ENCODE results near the gene MARCHF4. TPM values are rescaled to one million over a fixed set of nuclear protein-coding genes. Genes with fewer than 3 reads are reported as not detected.
"Not testable (repeated sequence)": the region's sequence is repeated elsewhere in the genome, so short reads cannot be mapped to it uniquely, and the experiment has no call there.

MARCHF4 gene
- total and polyA plus RNA-seq, 2 of the 4 experiments (the other 2 are of a cell fraction), result 2.3 to 12.0 TPM

GRCh38 chr2:216385478-216385877, 13.2 kb upstream of the MARCHF4 start:
- Histone ChIP-seq H4K20me1 (ENCODE audit: insufficient read depth, low read length) (no peaks in the 10 kb centered on the region), H3K9me3 (ENCODE audit: control insufficient read depth, insufficient read depth, low read length) (no peaks in the 10 kb centered on the region; the same call in 1 of the 2 replicates), H3K23ac (ENCODE audit: low read depth, low read length) (no peak overlapping the region), H2BK5ac (ENCODE audit: low read depth, low read length, poor library complexity, severe bottlenecking) (no peak overlapping the region), H2BK20ac (ENCODE audit: low read depth, low read length) (no peak overlapping the region), H2AFZ (replicated peaks; ENCODE audit: low read length, poor library complexity) (no peak overlapping the region), H3K14ac (replicated peaks; ENCODE audit: low read depth, low read length) (no peak overlapping the region), H4K5ac (ENCODE audit: low read depth, low read length) (no peak overlapping the region), H2BK120ac (ENCODE audit: low read depth, low read length) (no peak overlapping the region), H4K91ac (ENCODE audit: insufficient read depth, low read depth, low read length) (no peak overlapping the region), H3K4me2 (ENCODE audit: low read depth, low read length) (no peak overlapping the region), H2BK15ac (ENCODE audit: low read depth, low read length) (no peak overlapping the region), H2AK9ac (replicated peaks; ENCODE audit: low read depth, low read length, poor library complexity) (no peak overlapping the region), H3K36me3 (ENCODE audit: control insufficient read depth, insufficient read depth, low read length) (no peaks in the 10 kb centered on the region), H3K27me3 (ENCODE audit: control insufficient read depth, insufficient read depth, low read length) (no peaks in the 10 kb centered on the region), H3K4me3 (ENCODE audit: insufficient read depth, low read depth, low read length) (no peak overlapping the region), H4K8ac (ENCODE audit: low read depth in 2 of 2, low read length in 2 of 2) (no peak overlapping the region), H3K9ac (ENCODE audit: low read depth, low read length) (no peak overlapping the region), H3K79me1 (ENCODE audit: low read depth in 1 of 2, low read length in 2 of 2) (no peaks in the 10 kb centered on the region), H3K27ac (ENCODE audit: insufficient read depth, low read length) (no peak overlapping the region), H3K4ac (ENCODE audit: low read depth, low read length) (no peak overlapping the region), H3K18ac (ENCODE audit: low read depth, low read length) (no peak overlapping the region), H3K4me1 (ENCODE audit: control insufficient read depth, insufficient read depth, low read length) (no peaks in the 10 kb centered on the region), H2AK5ac (ENCODE audit: low read depth, low read length) (no peak overlapping the region), H3K9me1 (ENCODE audit: insufficient read depth, low read length) (no peaks in the 10 kb centered on the region; the same call in 1 of the 2 replicates), H3K56ac (ENCODE audit: extremely low read depth, insufficient read depth, low read length) (no peak overlapping the region)
- WGBS, 2 experiments (ENCODE audit: extremely low coverage in 2 of 2, insufficient read length in 1 of 2), result 67% methylated on average over 1 of the region's 2 CpGs; no CpG with 5 or more reads in 1 of the 2 experiments
- TF ChIP-seq CHD1 (IDR thresholded peaks at IDR 0.05; ENCODE audit: low read depth, low read length) (no peak), MAFK (IDR thresholded peaks at IDR 0.05; ENCODE audit: low read depth, low read length) (peak; percentile 43; the same call in 1 of the 2 replicates), FOS (IDR thresholded peaks at IDR 0.05; ENCODE audit: low read depth, low read length) (peak; percentile 60)
- in situ Hi-C loops (cut with MboI; ENCODE audit: low sequenced_read_pairs) (no loop called here), dilution Hi-C loops (cut with HindIII; ENCODE audit: low sequenced_read_pairs, unreplicated experiment) (no loop called here), intact Hi-C loops (cut with micrococcal nuclease) (no loop called here)
- BruUV-seq (replicated peaks), result no TSS peak
- ChIA-PET POLR2A (ENCODE audit: unreplicated experiment) (no interaction called here), CTCF (no interaction called here)
- ATAC-seq (ENCODE audit: low read depth) (no peak), DNase-seq (no peak)

- H3K4me1 ChIP-seq (ENCODE audit: control insufficient read depth, insufficient read depth, low read length); H2BK5ac ChIP-seq (ENCODE audit: low read depth, low read length, poor library complexity, severe bottlenecking); DNase-seq; H2AK5ac ChIP-seq (ENCODE audit: low read depth, low read length); H4K20me1 ChIP-seq (ENCODE audit: insufficient read depth, low read length); H4K8ac ChIP-seq (ENCODE audit: low read depth in 2 of 2, low read length in 2 of 2); H4K91ac ChIP-seq (ENCODE audit: insufficient read depth, low read depth, low read length); POLR2A ChIA-PET (ENCODE audit: unreplicated experiment); intact Hi-C loops (cut with micrococcal nuclease); H2BK20ac ChIP-seq (ENCODE audit: low read depth, low read length); H3K4me2 ChIP-seq (ENCODE audit: low read depth, low read length); H3K56ac ChIP-seq (ENCODE audit: extremely low read depth, insufficient read depth, low read length); H3K4ac ChIP-seq (ENCODE audit: low read depth, low read length); H3K9me1 ChIP-seq (ENCODE audit: insufficient read depth, low read length); H3K79me1 ChIP-seq (ENCODE audit: low read depth in 1 of 2, low read length in 2 of 2); BruUV-seq (replicated peaks); H2AK9ac ChIP-seq (replicated peaks; ENCODE audit: low read depth, low read length, poor library complexity); H3K23ac ChIP-seq (ENCODE audit: low read depth, low read length); H3K9ac ChIP-seq (ENCODE audit: low read depth, low read length); dilution Hi-C loops (cut with HindIII; ENCODE audit: low sequenced_read_pairs, unreplicated experiment); in situ Hi-C loops (cut with MboI; ENCODE audit: low sequenced_read_pairs); H3K9me3 ChIP-seq (ENCODE audit: control insufficient read depth, insufficient read depth, low read length); H3K27me3 ChIP-seq (ENCODE audit: control insufficient read depth, insufficient read depth, low read length); H3K36me3 ChIP-seq (ENCODE audit: control insufficient read depth, insufficient read depth, low read length); H2BK15ac ChIP-seq (ENCODE audit: low read depth, low read length); H3K18ac ChIP-seq (ENCODE audit: low read depth, low read length); H3K14ac ChIP-seq (replicated peaks; ENCODE audit: low read depth, low read length); ATAC-seq (ENCODE audit: low read depth); H2BK120ac ChIP-seq (ENCODE audit: low read depth, low read length); H3K4me3 ChIP-seq (ENCODE audit: insufficient read depth, low read depth, low read length); H4K5ac ChIP-seq (ENCODE audit: low read depth, low read length); CTCF ChIA-PET; H3K27ac ChIP-seq (ENCODE audit: insufficient read depth, low read length); H2AFZ ChIP-seq (replicated peaks; ENCODE audit: low read length, poor library complexity): not testable (repeated sequence)
- WGBS, 2 experiments (ENCODE audit: extremely low coverage in 2 of 2, insufficient read length in 1 of 2), result no CpG with 5 or more reads among the region's 2 CpGs
Measured at GRCh38 chr2:216384409-216384808, 12.1 kb upstream of the MARCHF4 start.

Measured in IMR-90 (cell line).